ENCODE measurements around the gene GPR146. TPM values are rescaled to one million over a fixed set of nuclear protein-coding genes. Genes with fewer than 3 reads are reported as not detected.
A peak's percentile ranks its signal among the peaks of the same experiment; 100 is the strongest.

Gene GPR146
- total RNA-seq, 1 donor, result 5.1 TPM

DNA sequence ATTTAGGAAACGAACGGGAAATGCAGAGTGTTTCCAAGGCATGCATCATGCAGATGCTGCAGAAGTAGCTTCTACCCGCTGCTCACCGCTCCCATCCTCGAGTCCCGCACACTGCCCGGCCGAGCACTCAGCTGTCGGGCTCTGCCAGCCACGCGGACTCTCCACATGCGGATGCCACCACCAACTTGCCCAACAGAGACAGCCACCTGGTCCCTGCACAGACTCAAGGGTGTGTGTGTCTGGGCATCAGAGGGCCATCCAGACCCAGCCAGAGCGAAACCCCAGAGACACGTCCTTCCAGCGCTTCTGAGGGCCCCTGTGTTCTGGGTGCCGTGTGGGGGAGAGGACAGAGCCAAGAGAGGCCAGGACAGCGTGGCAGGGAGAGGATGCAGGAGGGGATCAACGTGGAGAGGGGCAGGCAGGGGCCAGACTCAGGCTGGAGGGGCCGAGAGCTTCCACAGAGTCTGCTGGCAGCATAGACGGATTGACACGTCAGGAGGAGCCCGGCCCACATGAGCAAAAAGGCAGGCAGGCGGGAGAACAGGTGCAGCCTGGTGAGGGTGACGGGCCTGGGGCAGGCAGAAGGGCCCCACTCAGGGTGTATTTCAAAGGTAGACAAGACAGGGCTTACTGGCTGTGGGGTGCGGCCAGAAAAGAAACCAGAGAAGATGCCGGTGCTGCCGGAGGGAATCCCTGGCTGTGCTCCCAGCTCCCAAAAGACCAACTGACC lies 61.9 kb downstream of the GPR146 start:
- Histone ChIP-seq H2AFZ (ENCODE audit: low read length) (no peak overlapping the region), H3K36me3 (ENCODE audit: insufficient read depth, low read length) (no peaks in the 10 kb centered on the region), H3K27ac (ENCODE audit: low read depth, low read length) (no peak overlapping the region), H4K20me1 (ENCODE audit: insufficient read depth, low read length) (peaks cover 34% of the 10 kb centered on the region), H3K9me3 (ENCODE audit: low read depth, low read length) (no peaks in the 10 kb centered on the region), H3K79me2 (ENCODE audit: insufficient read depth, low read length) (no peaks in the 10 kb centered on the region), H3K4me2 (ENCODE audit: insufficient read depth, low read length) (no peak overlapping the region), H3K4me1 (ENCODE audit: insufficient read depth, low read length) (peaks cover 11% of the 10 kb centered on the region), H3K27me3 (ENCODE audit: insufficient read depth, low read length) (no peaks in the 10 kb centered on the region), H3K4me3 (ENCODE audit: insufficient read depth, low read length) (no peak overlapping the region)
- peak; percentile 77 for DNase-seq (ENCODE audit: insufficient read length, low spot score, missing footprints)
- TF ChIP-seq, protein P1, sequence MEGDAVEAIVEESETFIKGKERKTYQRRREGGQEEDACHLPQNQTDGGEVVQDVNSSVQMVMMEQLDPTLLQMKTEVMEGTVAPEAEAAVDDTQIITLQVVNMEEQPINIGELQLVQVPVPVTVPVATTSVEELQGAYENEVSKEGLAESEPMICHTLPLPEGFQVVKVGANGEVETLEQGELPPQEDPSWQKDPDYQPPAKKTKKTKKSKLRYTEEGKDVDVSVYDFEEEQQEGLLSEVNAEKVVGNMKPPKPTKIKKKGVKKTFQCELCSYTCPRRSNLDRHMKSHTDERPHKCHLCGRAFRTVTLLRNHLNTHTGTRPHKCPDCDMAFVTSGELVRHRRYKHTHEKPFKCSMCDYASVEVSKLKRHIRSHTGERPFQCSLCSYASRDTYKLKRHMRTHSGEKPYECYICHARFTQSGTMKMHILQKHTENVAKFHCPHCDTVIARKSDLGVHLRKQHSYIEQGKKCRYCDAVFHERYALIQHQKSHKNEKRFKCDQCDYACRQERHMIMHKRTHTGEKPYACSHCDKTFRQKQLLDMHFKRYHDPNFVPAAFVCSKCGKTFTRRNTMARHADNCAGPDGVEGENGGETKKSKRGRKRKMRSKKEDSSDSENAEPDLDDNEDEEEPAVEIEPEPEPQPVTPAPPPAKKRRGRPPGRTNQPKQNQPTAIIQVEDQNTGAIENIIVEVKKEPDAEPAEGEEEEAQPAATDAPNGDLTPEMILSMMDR (IDR thresholded peaks at IDR 0.05; ENCODE audit: extremely low read depth, low read depth, low read length), result no peak

DNA sequence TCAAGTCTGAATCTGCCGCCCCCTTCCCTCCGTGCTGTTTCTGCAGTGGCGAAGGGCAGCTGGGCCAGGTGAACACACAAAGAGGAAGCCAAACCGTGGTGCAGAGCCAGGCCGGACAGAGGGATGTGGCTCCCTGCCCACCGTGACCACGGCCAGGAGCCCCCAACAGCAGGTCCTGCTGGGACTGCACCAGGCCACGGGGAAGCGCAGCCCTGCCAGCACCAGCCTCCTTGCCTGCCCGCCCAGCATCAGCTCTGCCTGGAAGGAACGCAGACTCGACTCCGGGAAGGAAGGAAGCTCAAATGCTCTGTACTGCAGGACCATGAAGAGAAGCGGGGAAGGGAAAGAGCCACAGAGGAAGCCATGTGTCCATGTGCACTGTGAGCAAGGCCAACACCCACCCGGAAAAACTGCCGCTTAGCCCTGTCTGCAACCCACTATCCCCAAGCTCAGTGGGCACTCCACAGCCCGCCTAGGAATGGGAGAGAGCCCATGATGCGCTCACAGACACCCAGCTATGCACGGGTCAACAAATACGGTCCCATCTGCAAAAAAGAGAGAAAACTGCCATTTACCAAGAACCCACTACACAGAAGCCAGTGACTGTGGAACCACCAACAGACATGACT lies 62.6 kb downstream of the GPR146 start:
- Histone ChIP-seq H3K27me3 (ENCODE audit: insufficient read depth, low read length) (no peaks in the 10 kb centered on the region), H3K36me3 (ENCODE audit: insufficient read depth, low read length) (no peaks in the 10 kb centered on the region), H3K27ac (ENCODE audit: low read depth, low read length) (no peak overlapping the region), H3K79me2 (ENCODE audit: insufficient read depth, low read length) (no peaks in the 10 kb centered on the region), H3K4me2 (ENCODE audit: insufficient read depth, low read length) (no peak overlapping the region), H2AFZ (ENCODE audit: low read length) (no peak overlapping the region), H3K4me1 (ENCODE audit: insufficient read depth, low read length) (peaks cover 12% of the 10 kb centered on the region), H4K20me1 (ENCODE audit: insufficient read depth, low read length) (peaks cover 27% of the 10 kb centered on the region), H3K9me3 (ENCODE audit: low read depth, low read length) (no peaks in the 10 kb centered on the region), H3K4me3 (ENCODE audit: insufficient read depth, low read length) (no peak overlapping the region)
- TF ChIP-seq, protein P1 (IDR thresholded peaks at IDR 0.05; ENCODE audit: extremely low read depth, low read depth, low read length), result no peak
- DNase-seq (ENCODE audit: insufficient read length, low spot score, missing footprints), result no peak

DNA sequence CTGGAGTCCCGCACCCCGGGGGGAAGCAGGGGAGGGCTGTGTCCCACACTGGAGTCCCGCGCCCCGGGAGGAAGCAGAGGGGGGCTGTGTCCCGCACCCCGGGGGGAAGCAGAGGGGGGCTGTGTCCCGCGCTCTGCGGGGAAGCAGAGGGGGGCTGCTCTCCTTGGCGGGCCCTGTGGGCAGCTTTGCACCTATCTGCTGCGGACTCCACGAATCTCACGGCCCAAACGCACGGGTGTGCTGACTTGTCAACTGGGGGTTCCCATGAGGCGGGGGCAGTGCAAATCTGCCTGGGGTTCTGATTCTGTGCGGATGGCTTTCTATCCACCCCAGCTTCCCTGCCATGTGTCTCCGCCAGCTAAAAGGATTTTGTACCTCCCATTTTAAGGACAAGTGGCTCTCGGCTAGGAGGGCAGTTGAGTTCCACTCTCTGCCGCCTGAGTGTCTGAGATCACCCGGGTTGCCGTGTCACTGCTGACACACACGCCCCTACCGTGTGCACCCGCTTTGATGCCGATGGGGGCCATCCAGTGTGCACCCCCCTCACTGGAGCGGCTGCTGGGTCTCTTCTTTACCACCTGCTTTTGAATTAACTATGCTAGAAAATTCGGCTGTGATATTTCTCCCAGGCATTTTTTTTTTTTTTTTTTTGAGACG lies 64.0 kb downstream of the GPR146 start:
- H3K27me3 ChIP-seq (ENCODE audit: insufficient read depth, low read length), result no peaks in the 10 kb centered on the region
- H3K27ac ChIP-seq (ENCODE audit: low read depth, low read length), result no peak overlapping the region
- peaks cover 3% of the 10 kb centered on the region for H3K36me3 ChIP-seq (ENCODE audit: insufficient read depth, low read length)
- H2AFZ ChIP-seq (ENCODE audit: low read length), result no peak overlapping the region
- H4K20me1 ChIP-seq (ENCODE audit: insufficient read depth, low read length), result peaks cover 18% of the 10 kb centered on the region
- H3K4me1 ChIP-seq (ENCODE audit: insufficient read depth, low read length), result peaks cover 12% of the 10 kb centered on the region
- no peak overlapping the region for H3K4me2 ChIP-seq (ENCODE audit: insufficient read depth, low read length)
- peak; percentile 43 for DNase-seq (ENCODE audit: insufficient read length, low spot score, missing footprints)
- H3K79me2 ChIP-seq (ENCODE audit: insufficient read depth, low read length), result no peaks in the 10 kb centered on the region
- H3K9me3 ChIP-seq (ENCODE audit: low read depth, low read length), result no peaks in the 10 kb centered on the region
- no peak overlapping the region for H3K4me3 ChIP-seq (ENCODE audit: insufficient read depth, low read length)
- TF ChIP-seq, protein P1 (IDR thresholded peaks at IDR 0.05; ENCODE audit: extremely low read depth, low read depth, low read length), result no peak

Small RNA genes lying within 50 kb of the gene (small RNA-seq; reads per million reads assigned to genes)
- gene MIR339, result 173 reads per million, percentile 97 among the genes with 10 or more reads in this experiment

Other genes with a start within 250 kb of the GPR146 start
- 109 and 126 TPM in 2 replicates for gene SUN1, start 212.1 kb upstream of the GPR146 start, total RNA-seq
- gene GET4, start 168.0 kb upstream of the GPR146 start, total RNA-seq, result 17.7 and 18.9 TPM in 2 replicates
- 0.59 and 2.2 TPM in 2 replicates for gene ADAP1, start 89.9 kb upstream of the GPR146 start, total RNA-seq
- gene COX19, start 69.0 kb upstream of the GPR146 start, total RNA-seq, result 10.9 and 13.0 TPM in 2 replicates
- not detected in 2 replicates for gene CYP2W1, start 61.4 kb upstream of the GPR146 start, total RNA-seq
- 10.3 and 10.5 TPM in 2 replicates for gene GPER1, start 43.6 kb downstream of the GPR146 start, total RNA-seq
- gene ZFAND2A, start 115.7 kb downstream of the GPR146 start, total RNA-seq, result 11.8 and 13.0 TPM in 2 replicates
- not detected in 2 replicates for gene UNCX, start 188.3 kb downstream of the GPR146 start, total RNA-seq

Measured in osteoblast (primary cell).